Omental fat pad (tissue), 4 donors: Measurements from ENCODE around the gene CLSTN2. TPM values are rescaled to one million over a fixed set of nuclear protein-coding genes. Genes with fewer than 3 reads are reported as not detected.

Source experiments
- ATAC-seq: fragments of 150-250 bp; one replicate; pipeline ENCODE4 v1.9.1; 2016; ENCODE audit warnings: mild to moderate bottlenecking, moderate library complexity; ENCODE audit not compliant: low FRiP score
- DNase-seq: peaks from one replicate; pipeline ENCODE4 v3.0.0-alpha.2; 2019; ENCODE audit warnings: low spot score
- CTCF ChIP-seq, 3 donors: fragments of 450-650 bp; IDR thresholded peaks; one replicate each; pipeline ENCODE4 v1.5.1; 2016 to 2017; ENCODE audit warnings: antibody characterized with exemption in 3 of 3, mild to moderate bottlenecking in 3 of 3, moderate library complexity in 2 of 3
- total RNA-seq, 4 donors: library from RNA; depleted of rRNA; stranded (reverse); fragments of >200 nt; gene quantifications; one replicate each; pipeline ENCODE4 v1.1.0, GENCODE V29; 2016

The CLSTN2 gene
- total RNA-seq, 4 donors from 2014 or later, result 20.0 to 40.5 (median 37.8) TPM

- ATAC-seq (no peak), DNase-seq (no peak)
- TF ChIP-seq CTCF (IDR thresholded peaks at IDR 0.05), result no peak
Observed at GRCh38 chr3:140430494-140430893, 495.5 kb downstream of the CLSTN2 start.

- DNase-seq (no peak), ATAC-seq (no peak)
- no peak for TF ChIP-seq CTCF (IDR thresholded peaks at IDR 0.05)
Observed at GRCh38 chr3:140432229-140432669, 497.3 kb downstream of the CLSTN2 start.

GRCh38 chr3:140433431-140433830 is 498.4 kb downstream of the CLSTN2 start:
- DNase-seq, result no peak
- TF ChIP-seq CTCF (IDR thresholded peaks at IDR 0.05), result no peak
- no peak for ATAC-seq

GRCh38 chr3:140434261-140434905 is 499.4 kb downstream of the CLSTN2 start:
- DNase-seq (no peak), ATAC-seq (no peak)
- no peak for TF ChIP-seq CTCF (IDR thresholded peaks at IDR 0.05)

- DNase-seq (no peak), ATAC-seq (no peak)
- TF ChIP-seq CTCF (IDR thresholded peaks at IDR 0.05), result no peak
Observed at GRCh38 chr3:140436421-140436820, 501.4 kb downstream of the CLSTN2 start.

GRCh38 chr3:140438736-140439470 is 503.9 kb downstream of the CLSTN2 start:
- DNase-seq (no peak), ATAC-seq (no peak)
- TF ChIP-seq CTCF (IDR thresholded peaks at IDR 0.05), result no peak

- DNase-seq (no peak), ATAC-seq (no peak)
- TF ChIP-seq CTCF (IDR thresholded peaks at IDR 0.05), result no peak
Observed at GRCh38 chr3:140439527-140439926, 504.5 kb downstream of the CLSTN2 start.
